Heart left ventricle (tissue), 16 donors: ENCODE data around the gene FOXK1. TPM values are rescaled to one million over a fixed set of nuclear protein-coding genes. Genes with fewer than 3 reads are reported as not detected.
"Not testable (repeated sequence)": the region's sequence is repeated elsewhere in the genome, so short reads cannot be mapped to it uniquely, and the experiment has no call there.

Source experiments
- ATAC-seq, 4 donors: fragments of 200-7000 bp; cut with Tn5 transposase; one replicate each; pipeline ENCODE4 v1.9.1; 2020 to 2022; ENCODE audit warnings: moderate library complexity in 4 of 4, mild to moderate bottlenecking in 3 of 4, moderate number of reproducible peaks in 1 of 4
- DNase-seq, 5 donors: peaks; one replicate each; pipeline ENCODE4 v3.0.0-alpha.2; 2020
- H3K27ac ChIP-seq, 12 donors: fragments of 200-600 bp; sonication (generic) in 4 of 12; one replicate each; pipeline versions ENCODE4 v1.5.0 to v1.8.0; 2016 to 2022; ENCODE audit warnings: mild to moderate bottlenecking in 2 of 12
- H3K27me3 ChIP-seq, 9 donors: fragments of 200-600 bp; sonication (generic) in 2 of 9; one replicate each; pipeline versions ENCODE4 v1.5.1 to v1.8.0; 2016 to 2022; ENCODE audit warnings: mild to moderate bottlenecking in 3 of 9
- H3K36me3 ChIP-seq, 9 donors: fragments of 200-600 bp; sonication (generic) in 2 of 9; one replicate each; pipeline versions ENCODE4 v1.5.0 to v1.8.0; 2018 to 2022; ENCODE audit warnings: mild to moderate bottlenecking in 2 of 9
- H3K4me1 ChIP-seq, 12 donors: fragments of 200-600 bp; sonication (generic) in 4 of 12; one replicate each; pipeline versions ENCODE4 v1.5.0 to v1.8.0; 2016 to 2022; ENCODE audit warnings: mild to moderate bottlenecking in 3 of 12
- H3K4me3 ChIP-seq, 12 donors: fragments of 200-600 bp; sonication (generic) in 4 of 12; one replicate each; pipeline versions ENCODE4 v1.5.0 to v1.8.0; 2017 to 2022; ENCODE audit warnings: mild to moderate bottlenecking in 9 of 12, moderate library complexity in 4 of 12
- H3K9me3 ChIP-seq, 12 donors: fragments of 200-600 bp; sonication (generic) in 4 of 12; one replicate each; pipeline versions ENCODE4 v1.5.0 to v1.8.0; 2016 to 2022; ENCODE audit warnings: mild to moderate bottlenecking in 1 of 12
- CTCF ChIP-seq, 12 donors: fragments of 200-600 bp; sonication (generic) in 4 of 12; IDR thresholded peaks; one replicate each; pipeline versions ENCODE4 v1.5.0 to v1.8.0; 2018 to 2022; ENCODE audit warnings: antibody characterized with exemption in 12 of 12, mild to moderate bottlenecking in 5 of 12
- POLR2A ChIP-seq, 2 donors: fragments of 450-650 bp; IDR thresholded peaks; one replicate each; pipeline ENCODE4 v1.6.1; 2017; ENCODE audit warnings: antibody characterized with exemption in 2 of 2, mild to moderate bottlenecking in 2 of 2, moderate library complexity in 2 of 2
- WGBS, 4 donors: extraction: QIAGEN DNeasy Blood & Tissue Kit in 2 of 4; methylation state at CpG; one replicate each; pipeline versions ENCODE4 v1.1.5 to v1.1.7; 2013 to 2018; 5-methylcytosine and 5-hydroxymethylcytosine counted together
- intact Hi-C, 10 donors: fragments of 100-400 bp; cut with DNase I; formaldehyde crosslinking; loops; one replicate each; pipeline versions ENCODE4 v1.11.1 to v1.14.2; 2022
- polyA plus RNA-seq, 2 donors: library from polyadenylated mRNA; stranded (reverse); fragments of 200-250 nt; gene quantifications; one replicate each; pipeline ENCODE4 v1.2.3, GENCODE V29; 2013
- total RNA-seq, 9 donors: library from RNA; depleted of rRNA in 2 of 9; stranded (reverse); fragments of >200 nt in 2 of 9; fragmentation: NEBNext Ultra II Directional in 3 of 9; extraction: Animal tissue kit (Norgen Biotek cat#: 25700) in 3 of 9; gene quantifications; one replicate each; pipeline versions ENCODE4 v1.1.0 to v1.2.4, GENCODE V29; 2016 to 2023
- donor health status: ischemic (EF 13 %, LVEDD 7.1; RV severe dilation, severe dysfunction).
- donor health status: healthy with polysubstance abuse.
- donor health status: DM: no; HTN: yes; CAD: no.
- donor health status: DM: no; HTN: no; CAD: no.
- donor health status: ischemic (EF 25% LVEDD 6.9; RV normal size, moderate dysfunction).
- donor health status: ischemic (EF 25% LVEDD 5.7; RV mildly dilated, moderate dysfunction).
- donor health status: healthy.
- donor health status: DM: yes; HTN: yes; CAD: no.
- donor health status: ischemic (EF 35%, LVEDD 5.7; RV mildly dilated, moderate dysfunction).
- donor health status: nonischemic (EF 11% LVEDD 7.7; RV severe dilation, severe dysfunction).
- donor health status: DM: yes; HTN: yes; CAD: no.
- donor health status: PGD.
- donor health status: ischemic (EF 29% LVEDD 5.4; RV normal size, mild dysfunction).
- donor health status: nonischemic (EF 23%, LVEDD 6.1; RV moderate dilation, normal function).

The FOXK1 gene
- total and polyA plus RNA-seq, 11 donors: 9.3 to 43.7 (median 19.8) TPM

GRCh38 chr7:4670791-4671190 is 11.3 kb upstream of the FOXK1 start:
- no peak overlapping the region for H3K27ac ChIP-seq
- TF ChIP-seq CTCF (IDR thresholded peaks at IDR 0.05) (no peak), POLR2A (IDR thresholded peaks at IDR 0.05) (no peak)
- intact Hi-C loops: no loop called here
- H3K27me3 ChIP-seq: no peaks in the 10 kb centered on the region
- 75 to 83% (median 82%) methylated on average over 4 of the region's 4 CpGs for WGBS, 4 donors
- peaks cover 0 to 15% (median 5%) of the 10 kb centered on the region in 12 donors for H3K9me3 ChIP-seq
- ATAC-seq (no peak), DNase-seq (no peak)
- peaks cover 0 to 15% (median 0%) of the 10 kb centered on the region in 12 donors for H3K4me1 ChIP-seq
- H3K36me3 ChIP-seq: no peaks in the 10 kb centered on the region
- no peak overlapping the region for H3K4me3 ChIP-seq

GRCh38 chr7:4675771-4676367 is 6.2 kb upstream of the FOXK1 start:
- TF ChIP-seq CTCF (IDR thresholded peaks at IDR 0.05): no peak
- no peak for TF ChIP-seq POLR2A (IDR thresholded peaks at IDR 0.05)
- intact Hi-C loops: loop anchor here in 1 of 10 donors (5.0 kb wide), 1 partner anchor 34 kb away; no protein-coding TSS in a partner anchor
- Histone ChIP-seq H3K9me3 (peaks cover 0 to 14% (median 5%) of the 10 kb centered on the region in 12 donors), H3K4me1 (no peaks in the 10 kb centered on the region), H3K27ac (no peak overlapping the region), H3K27me3 (no peaks in the 10 kb centered on the region), H3K36me3 (no peaks in the 10 kb centered on the region), H3K4me3 (no peak overlapping the region)
- 91 to 96% (median 93%) methylated on average over 8 of the region's 8 CpGs for WGBS, 4 donors
- ATAC-seq (no peak), DNase-seq (no peak)

- intact Hi-C loops: loop anchor here in 1 of 10 donors (5.0 kb wide), 1 partner anchor 35 kb away; no protein-coding TSS in a partner anchor
- 92 to 99% (median 97%) methylated on average over 11 of the region's 11 CpGs for WGBS, 4 donors
- not testable (repeated sequence) for DNase-seq, H3K27ac ChIP-seq, H3K36me3 ChIP-seq, ATAC-seq, H3K4me1 ChIP-seq, H3K4me3 ChIP-seq, H3K27me3 ChIP-seq
- H3K9me3 ChIP-seq: peaks cover 0 to 14% (median 5%) of the 10 kb centered on the region in 12 donors
Observed at GRCh38 chr7:4677518-4677917, 4.6 kb upstream of the FOXK1 start.

GRCh38 chr7:4681218-4681851 is 760 bp upstream of the FOXK1 start:
- Histone ChIP-seq H3K36me3 (peaks cover 0 to 6% (median 0%) of the 10 kb centered on the region in 9 donors), H3K9me3 (no peaks in the 10 kb centered on the region), H3K27me3 (no peaks in the 10 kb centered on the region), H3K4me3 (peak overlapping the region in 10 of 12 donors; percentile 46 to 97 (median 57)), H3K27ac (peak overlapping the region in 11 of 12 donors; percentile 57 to 83 (median 74)), H3K4me1 (peaks cover 4 to 33% (median 21%) of the 10 kb centered on the region in 12 donors)
- ATAC-seq: no peak
- DNase-seq: no peak
- no peak for TF ChIP-seq CTCF (IDR thresholded peaks at IDR 0.05)
- no peak for TF ChIP-seq POLR2A (IDR thresholded peaks at IDR 0.05)
- WGBS, 4 donors: 86 to 90% (median 88%) methylated on average over 6 of the region's 6 CpGs
- intact Hi-C loops: loop anchor here (2.0 to 10.0 kb wide), 10 partner anchors 36 to 203 kb away; partner anchors contain the start of gene RADIL (in 2 of the 10)
